COLO668 (cell line): ENCODE measurements around the gene CCDC9.

Experiments
- DNase-seq: peaks from one replicate; lab custom pipeline; 2025; ENCODE audit not compliant: unreplicated experiment; lab: John Stamatoyannopoulos, UW

The CCDC9 gene

DNA sequence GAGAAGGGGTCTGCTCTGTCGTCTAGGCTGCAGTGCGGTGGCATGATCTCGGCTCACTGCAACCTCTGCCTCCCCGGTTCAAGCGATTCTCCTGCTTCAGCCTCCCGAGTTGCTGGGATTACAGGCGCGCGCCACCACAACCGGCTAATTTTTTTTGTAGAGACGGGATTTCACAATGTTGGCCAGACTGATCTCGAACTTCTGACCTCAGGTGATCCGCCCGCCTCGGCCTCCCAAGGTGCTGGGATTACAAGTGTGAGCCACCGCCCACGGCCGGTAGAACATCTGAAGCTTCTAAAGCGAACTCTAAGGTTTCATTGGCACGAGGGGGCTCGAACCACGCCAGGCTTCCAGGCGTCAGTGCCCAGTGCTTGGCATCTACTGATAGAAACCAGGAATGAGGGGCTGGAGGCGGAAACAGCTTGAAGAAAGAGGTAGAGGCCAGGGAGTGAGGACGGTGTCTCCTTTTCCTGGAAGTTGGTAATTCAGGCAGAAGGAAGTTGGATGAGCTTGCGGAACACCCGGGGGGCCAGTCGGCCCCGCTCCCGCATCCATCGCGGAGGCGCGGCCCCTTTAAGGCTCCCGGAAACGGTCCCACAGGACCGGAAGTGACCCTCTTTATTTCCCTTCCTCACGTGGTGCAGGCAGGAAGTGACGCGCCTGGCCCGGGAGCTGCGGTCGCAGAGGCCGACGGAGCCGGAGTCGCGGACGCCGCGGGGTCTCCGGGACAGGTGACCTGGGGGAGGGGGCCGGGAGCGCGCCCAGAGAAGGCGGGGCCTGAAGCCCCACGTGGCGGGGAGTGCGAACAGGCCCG is at the start of gene CCDC9:
CCDC9 (plus strand) TSS at position 647 of the 814 bp plus-strand sequence. CDS start 1,876 bp downstream, outside the sequence.
- DNase-seq: peak; percentile 99

- no peak for DNase-seq
These were observed 46.8 kb upstream of the CCDC9 start for GRCh38 chr19:47209319-47210179.

GRCh38 chr19:47210180-47210490 is 46.2 kb upstream of the CCDC9 start:
- no peak for DNase-seq

GRCh38 chr19:47210689-47211316 is 45.5 kb upstream of the CCDC9 start:
- DNase-seq: peak; percentile 68

DNA sequence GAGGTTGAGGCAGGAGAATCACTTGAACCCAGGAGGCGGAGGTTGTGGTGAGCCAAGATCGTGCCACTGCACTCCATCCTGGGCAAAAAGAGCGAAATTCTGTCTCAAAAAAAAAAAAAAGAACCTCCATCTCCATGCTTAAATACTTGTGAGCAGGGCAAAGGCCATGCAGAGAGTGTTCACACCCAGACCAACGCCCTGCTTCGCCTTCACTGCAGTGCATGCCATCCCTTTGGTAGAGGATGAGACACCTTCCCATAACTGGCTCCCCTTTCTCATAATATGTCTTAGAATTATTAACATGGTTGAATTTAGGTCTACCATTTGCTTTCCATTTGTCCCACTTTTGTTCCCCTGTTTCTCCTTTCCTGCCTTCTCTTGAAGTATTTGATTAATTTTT is 40.7 kb upstream of the CCDC9 start:
- DNase-seq: no peak

DNA sequence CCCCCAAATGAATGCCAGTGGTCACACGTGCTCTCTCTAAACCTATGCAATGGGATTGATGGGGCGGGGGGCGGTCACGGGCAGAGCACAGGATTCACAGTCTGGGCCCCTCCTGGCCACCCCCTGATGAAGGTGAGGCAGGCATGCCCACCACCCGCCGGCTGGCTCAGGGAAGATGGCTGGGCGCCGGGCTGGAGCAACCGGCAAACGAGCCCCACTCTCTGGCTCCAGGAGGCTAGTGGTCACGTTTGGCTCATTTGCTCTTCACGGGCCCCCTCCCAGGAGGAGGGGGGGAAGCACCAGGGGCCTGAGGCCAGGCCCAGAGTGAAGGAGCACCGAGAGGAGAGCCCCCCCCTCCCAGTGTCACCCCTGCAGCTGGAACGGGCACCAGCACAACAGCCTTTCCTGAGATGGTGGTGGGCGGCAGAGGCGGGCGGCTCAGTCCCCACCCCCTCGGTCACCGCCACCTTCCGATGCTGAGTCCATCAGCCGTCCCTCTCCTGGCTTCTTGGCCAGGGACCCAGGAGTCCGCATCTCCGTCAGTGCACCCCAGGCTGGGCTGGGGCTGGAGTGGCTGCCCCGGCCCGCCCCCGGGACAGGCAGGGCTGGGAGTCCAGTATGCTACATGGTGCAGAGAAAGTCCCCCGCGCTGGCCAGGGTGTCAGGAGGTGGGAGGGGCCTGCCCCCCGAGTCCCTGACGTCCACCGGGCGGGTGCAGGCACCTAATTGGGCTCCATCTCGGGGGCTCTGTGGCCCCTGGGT is 35.1 kb upstream of the CCDC9 start:
- DNase-seq: no peak

GRCh38 chr19:47221890-47222289 is 34.4 kb upstream of the CCDC9 start:
- DNase-seq: no peak

DNA sequence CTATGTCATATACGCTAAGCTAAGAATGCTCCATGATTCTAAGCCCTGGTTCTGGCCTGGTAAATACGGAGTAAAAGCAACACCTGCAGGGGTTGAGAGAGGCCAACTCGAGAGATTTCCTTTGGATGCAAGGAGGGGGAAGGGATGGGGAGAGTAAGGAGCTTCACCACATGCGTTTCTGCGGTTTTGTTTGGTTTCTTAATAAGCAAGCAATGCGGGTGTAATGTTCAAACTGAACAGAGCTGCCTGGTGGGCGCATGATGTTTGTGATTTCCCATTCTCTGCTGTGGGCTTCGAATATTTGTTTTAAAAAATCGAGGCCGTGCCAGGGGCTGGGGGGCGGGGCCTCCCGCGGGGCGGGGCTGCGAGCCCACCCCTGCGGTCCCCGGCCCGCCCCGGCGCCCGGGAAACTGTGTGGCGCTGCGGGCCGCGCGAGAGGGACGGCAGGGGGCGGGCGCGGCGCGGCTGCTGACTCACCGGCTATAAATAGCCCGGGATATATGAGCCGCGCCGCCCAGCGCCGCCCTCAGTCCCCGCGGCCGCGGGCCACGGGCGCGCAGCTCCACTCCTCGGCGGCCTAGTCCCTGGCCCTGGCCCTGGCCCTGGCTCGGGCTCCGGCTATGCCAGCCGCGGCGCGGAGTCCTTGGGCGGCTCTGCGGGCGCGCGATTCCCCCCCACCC is 30.4 kb upstream of the CCDC9 start:
- DNase-seq: peak; percentile 93

DNA sequence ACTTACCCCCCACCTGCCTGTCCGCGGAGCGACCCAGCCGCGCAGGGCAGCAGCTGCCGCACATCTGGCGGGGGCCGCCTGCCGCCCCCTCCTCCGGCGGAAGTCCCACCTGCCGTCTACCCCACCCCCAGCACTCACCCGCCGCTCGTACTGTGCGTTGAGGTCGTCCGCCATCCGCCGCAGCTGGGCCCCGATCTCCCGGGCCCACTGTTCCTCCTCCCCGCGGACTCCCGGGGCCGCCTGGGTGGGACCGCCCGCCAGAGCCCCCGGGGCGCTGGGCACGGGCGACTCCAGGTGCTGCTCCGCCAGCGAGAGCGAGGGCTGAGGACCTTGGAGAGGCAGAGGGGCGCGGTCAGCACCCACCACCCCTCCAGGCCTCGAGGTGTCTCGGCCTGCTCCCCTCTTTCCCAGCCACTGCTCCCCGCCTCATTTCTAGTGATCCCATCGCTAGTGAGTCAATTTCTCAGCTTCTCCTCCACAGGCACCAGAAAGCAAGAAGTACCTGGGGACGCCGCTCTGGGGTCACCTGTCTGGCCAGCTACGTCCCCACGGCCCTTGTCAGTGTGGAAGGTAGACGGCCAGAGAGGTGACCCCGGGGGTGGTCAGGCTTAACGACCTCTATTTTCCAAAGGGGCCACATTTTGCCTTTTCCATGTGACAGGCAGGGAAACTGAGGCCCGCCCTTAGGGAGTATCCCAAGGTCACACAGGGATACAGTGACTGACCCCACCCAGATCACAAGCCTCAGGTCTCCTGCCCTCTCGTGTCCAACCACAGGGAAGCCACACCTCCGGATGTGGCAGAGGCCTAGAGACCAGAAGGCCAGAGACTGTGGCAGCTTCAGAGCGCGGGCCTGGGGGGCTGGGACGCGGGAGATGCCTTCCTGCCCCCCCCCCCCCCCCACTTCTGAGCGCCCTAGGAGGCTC is 29.6 kb upstream of the CCDC9 start:
- peak; percentile 74 for DNase-seq

DNA sequence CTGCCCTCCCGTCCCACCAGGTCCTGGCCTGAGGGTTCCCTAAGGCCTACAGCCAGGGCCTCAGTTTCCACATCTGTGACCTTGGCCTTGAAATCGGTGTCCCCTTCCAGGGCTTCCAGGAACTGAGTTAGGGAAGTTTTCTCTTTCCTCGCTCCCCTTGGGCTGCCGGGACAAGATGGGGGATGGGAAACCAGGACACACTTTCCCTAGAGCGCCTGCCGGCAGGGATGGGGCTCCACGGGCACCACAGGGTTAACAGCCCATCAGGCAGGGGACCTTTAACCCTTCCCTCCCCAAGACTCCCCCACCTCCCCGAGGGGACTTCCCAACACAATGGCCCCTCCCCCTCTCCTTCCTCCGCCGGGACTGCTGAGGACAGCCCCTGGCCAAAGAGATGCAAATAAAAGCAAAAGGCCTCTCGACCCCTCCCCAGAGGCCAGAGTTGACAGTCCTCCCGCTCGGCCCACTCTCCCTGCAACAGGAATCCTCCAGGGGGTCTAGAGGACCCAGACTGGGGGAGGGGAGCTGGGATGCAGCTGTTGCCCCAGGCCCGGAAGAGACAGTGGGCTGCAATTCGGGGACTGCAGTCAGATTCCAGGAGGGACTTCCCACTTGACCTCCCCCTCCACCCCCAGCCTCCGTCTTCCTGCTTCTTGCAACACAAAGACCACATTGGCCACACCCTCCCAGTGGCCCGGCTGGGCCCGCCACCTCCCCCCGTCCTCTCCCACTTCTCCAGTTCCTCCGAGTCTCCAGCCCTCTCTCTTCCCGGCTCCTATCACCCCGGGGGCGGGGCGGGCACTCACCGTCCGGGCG is 28.8 kb upstream of the CCDC9 start:
- DNase-seq: peak; percentile 69

DNA sequence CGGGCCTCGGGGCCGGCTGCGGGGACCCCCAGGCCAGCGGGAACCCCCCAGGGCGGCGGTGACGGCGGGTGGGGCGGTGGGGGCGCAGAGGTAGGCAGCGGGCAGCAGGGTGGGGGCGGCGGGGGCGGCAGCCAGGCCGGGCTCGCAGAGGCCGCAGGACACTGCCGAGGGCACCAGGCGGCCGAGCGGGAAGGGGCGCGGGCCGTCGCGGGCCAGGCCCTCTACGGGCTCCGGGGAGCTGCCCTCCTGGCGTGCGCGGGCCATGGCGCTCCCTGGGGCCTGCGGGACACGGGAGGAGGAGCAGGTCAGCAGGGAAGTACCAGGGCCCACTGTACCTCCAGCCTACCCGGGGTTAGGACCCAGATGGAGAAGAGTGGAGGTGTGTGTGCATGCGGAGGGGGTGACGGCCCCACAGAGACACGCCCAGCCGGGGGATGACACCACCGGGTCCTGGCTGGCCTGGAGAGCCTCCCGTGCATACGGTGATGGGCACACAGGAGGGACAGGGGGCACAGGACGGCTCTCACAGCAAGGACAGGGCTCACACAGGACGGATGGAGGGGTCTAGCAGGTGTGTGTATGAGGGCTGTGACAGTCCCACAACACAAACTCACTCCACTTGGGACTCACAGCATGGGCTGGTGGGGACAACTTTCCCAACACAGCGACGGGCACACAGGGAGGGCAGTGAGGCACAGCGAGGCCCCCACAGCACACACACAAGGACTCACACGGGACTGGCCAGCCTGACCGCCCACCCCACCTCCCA is 28.0 kb upstream of the CCDC9 start:
- DNase-seq: peak; percentile 53

GRCh38 chr19:47228937-47229675 is 27.2 kb upstream of the CCDC9 start:
- DNase-seq: peak; percentile 12

DNA sequence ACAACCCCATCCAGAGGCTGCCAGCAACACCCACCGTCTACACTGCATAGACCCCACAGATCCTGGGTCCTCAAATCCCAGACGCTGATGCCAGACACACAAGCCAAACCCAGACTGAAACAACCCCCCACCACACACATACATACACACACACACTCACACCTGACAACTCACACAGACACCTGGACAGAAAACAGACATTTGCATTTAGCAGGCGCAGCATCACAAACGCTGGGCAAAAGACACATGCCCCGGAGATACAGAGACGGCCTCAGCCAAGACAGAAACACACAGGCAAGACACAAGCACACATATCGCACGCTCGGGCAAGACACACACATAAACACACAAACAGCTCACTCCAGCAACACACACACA is 26.7 kb upstream of the CCDC9 start:
- DNase-seq: no peak

- peak; percentile 48 for DNase-seq
These were observed 26.0 kb upstream of the CCDC9 start for GRCh38 chr19:47230054-47230920.

DNA sequence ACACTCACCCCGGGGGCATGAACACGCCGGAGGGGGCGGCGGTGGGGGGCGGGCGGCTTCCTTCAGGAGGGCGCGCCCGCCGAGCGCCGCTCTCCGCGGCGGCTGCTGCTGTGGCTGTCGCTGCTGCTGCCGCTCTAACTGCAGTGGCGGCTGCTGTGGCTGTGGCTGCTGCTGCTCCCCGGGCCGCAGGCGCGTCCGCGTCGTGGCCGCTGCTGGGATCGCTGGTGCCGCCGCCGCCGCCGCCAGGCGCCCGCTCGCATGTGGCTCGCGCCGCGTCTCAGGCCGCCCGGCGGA is 25.5 kb upstream of the CCDC9 start, which contains the start of gene BBC3:
BBC3 (minus strand) TSS at position 279 of the 294 bp plus-strand sequence. CDS start 2,768 bp downstream, outside the sequence.
- DNase-seq: no peak
